ENCODE results near the gene TMEM184A.

DNA sequence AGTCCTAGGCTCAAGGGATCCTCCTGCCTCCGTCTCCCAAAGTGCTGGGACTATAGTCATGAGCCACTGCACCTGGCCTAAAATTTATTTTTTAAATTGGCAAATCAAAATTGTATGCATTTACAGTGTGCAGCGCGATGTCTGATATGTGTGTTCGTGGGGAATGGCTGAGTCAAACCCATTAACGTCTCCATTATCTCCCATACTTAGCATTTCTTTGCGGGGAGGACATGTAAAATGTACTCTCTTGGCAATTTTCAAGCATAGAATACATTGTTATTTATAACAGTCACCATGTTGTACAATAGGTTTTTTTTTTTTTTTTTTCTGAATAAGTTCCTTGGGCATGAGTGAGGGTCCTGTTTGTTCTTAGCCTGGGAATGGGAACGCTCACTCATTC is 3.8 kb downstream of the TMEM184A start:
- TF ChIP-seq CTCF (IDR thresholded peaks at IDR 0.05; ENCODE audit: low read depth, low read length) (no peak), EZH2phosphoT487 (IDR thresholded peaks at IDR 0.05; ENCODE audit: low read depth) (no peak)
